A673 (cell line): ENCODE data around the gene TRAPPC2L. TPM values are rescaled to one million over a fixed set of nuclear protein-coding genes. Genes with fewer than 3 reads are reported as not detected.
A peak's percentile ranks its signal among the peaks of the same experiment; 100 is the strongest.
"Not testable (repeated sequence)": the region's sequence is repeated elsewhere in the genome, so short reads cannot be mapped to it uniquely, and the experiment has no call there.

Source experiments
- BruUV-seq: library from RNA; stranded (reverse); fragments of 400-500 nt; replicated peaks from 2 replicates; lab custom pipeline; 2021; lab: Mats Ljungman, UMichigan
- CTCF ChIA-PET: fragments of 300-600 bp; sonication (Branson Sonifier 250); formaldehyde crosslinking; loops from one replicate; lab custom pipeline; 2022; ENCODE audit warnings: antibody characterized with exemption; lab: Charles Lee
- POLR2A ChIA-PET: fragments of 300-600 bp; sonication (Branson Sonifier 250); formaldehyde crosslinking; loops from one replicate; lab custom pipeline; 2022; ENCODE audit warnings: antibody characterized with exemption; ENCODE audit not compliant: low non-redundant PET; lab: Charles Lee
- DNase-seq: peaks from one replicate; pipeline ENCODE4 v3.0.0-alpha.2; 2015; ENCODE audit warnings: low spot score
- H3K27ac ChIP-seq: fragments of 200-600 bp; sonication (generic); 2 replicates; pipeline ENCODE4 v1.5.1; 2016; ENCODE audit warnings: mixed run types, low read depth, mild to moderate bottlenecking, mixed read lengths, antibody characterized with exemption, low read length; ENCODE audit not compliant: poor library complexity, severe bottlenecking
- H3K27me3 ChIP-seq: fragments of 200-600 bp; sonication (generic); replicated peaks from 2 replicates; pipeline ENCODE4 v1.6.1; 2017; ENCODE audit warnings: mixed run types, low read depth, mild to moderate bottlenecking, mixed read lengths, antibody characterized with exemption, low read length; ENCODE audit not compliant: insufficient read depth, poor library complexity
- H3K36me3 ChIP-seq: fragments of 200-600 bp; sonication (generic); 2 replicates; pipeline ENCODE4 v1.6.1; 2016; ENCODE audit warnings: mixed run types, mild to moderate bottlenecking, mixed read lengths, antibody characterized with exemption, low read length; ENCODE audit not compliant: insufficient read depth, poor library complexity, severe bottlenecking
- H3K4me1 ChIP-seq: fragments of 200-600 bp; sonication (generic); 2 replicates; pipeline ENCODE4 v1.6.1; 2017; ENCODE audit warnings: mixed run types, mild to moderate bottlenecking, mixed read lengths, antibody characterized with exemption, low read length; ENCODE audit not compliant: insufficient read depth, poor library complexity, severe bottlenecking
- H3K4me3 ChIP-seq: fragments of 200-600 bp; sonication (generic); 2 replicates; pipeline ENCODE4 v1.5.1; 2016; ENCODE audit warnings: low read depth, mixed run types, mild to moderate bottlenecking, mixed read lengths, low read length; ENCODE audit not compliant: poor library complexity, severe bottlenecking
- H3K9me3 ChIP-seq: fragments of 200-600 bp; sonication (generic); 2 replicates; pipeline ENCODE4 v1.6.1; 2016; ENCODE audit warnings: mixed run types, low read depth, mild to moderate bottlenecking, mixed read lengths, antibody characterized with exemption, low read length; ENCODE audit not compliant: poor library complexity, severe bottlenecking
- CTCF ChIP-seq: fragments of 300-800, 200-600 bp; sonication (generic); conservative IDR thresholded peaks from 2 replicates; pipeline ENCODE4 v1.5.1; 2017; ENCODE audit warnings: low read depth, mild to moderate bottlenecking, antibody characterized with exemption, low read length, moderate library complexity, mixed read lengths
- EZH2 ChIP-seq: fragments of 200-600 bp; sonication (generic); IDR thresholded peaks from 2 replicates; pipeline ENCODE4 v1.6.1; 2017; ENCODE audit warnings: borderline replicate concordance, low read depth, mild to moderate bottlenecking, mixed read lengths, antibody characterized with exemption, low read length; ENCODE audit not compliant: poor library complexity, severe bottlenecking
- intact Hi-C: fragments of 100-400 bp; cut with micrococcal nuclease; formaldehyde crosslinking; loops from one replicate; pipeline ENCODE4 v1.10.0; 2022; ENCODE audit not compliant: unreplicated experiment
- total RNA-seq: library from RNA; stranded (reverse); gene quantifications from 2 replicates; pipeline ENCODE4 v1.2.3, GENCODE V29; 2021

Gene TRAPPC2L
- total RNA-seq, 1 experiment from 2014 or later = 98.6 TPM

- ChIA-PET CTCF (interaction anchor here (0.6 kb wide), 1 partner anchor 83 kb away, joined by 3 read pairs; no protein-coding TSS in a partner anchor), POLR2A (interaction anchor here (0.6 kb wide), 1 partner anchor 11 kb away, joined by 3 read pairs; no protein-coding TSS in a partner anchor)
- TF ChIP-seq CTCF = no peak
- no peak for TF ChIP-seq EZH2
Measured at GRCh38 chr16:88820385-88821025, 36.4 kb upstream of the TRAPPC2L start.

GRCh38 chr16:88821168-88821850, 35.6 kb upstream of the TRAPPC2L start:
- DNase-seq = no peak
- POLR2A ChIA-PET = no interaction called here
- TF ChIP-seq CTCF (no peak), EZH2 (no peak)
- CTCF ChIA-PET = no interaction called here
- H3K4me3 ChIP-seq = no peak overlapping the region
- BruUV-seq = no TSS peak
- no peaks in the 10 kb centered on the region for H3K4me1 ChIP-seq
- H3K36me3 ChIP-seq = no peaks in the 10 kb centered on the region
- peak overlapping the region; percentile 37 for H3K27ac ChIP-seq
- H3K9me3 ChIP-seq = no peaks in the 10 kb centered on the region
- H3K27me3 ChIP-seq = no peaks in the 10 kb centered on the region
- intact Hi-C loops = no loop called here

More at GRCh38 chr16:88820385-88821025, 36.4 kb upstream of the TRAPPC2L start:
- no peak overlapping the region for H3K27ac ChIP-seq
- intact Hi-C loops = no loop called here
- no peak overlapping the region for H3K4me3 ChIP-seq
- H3K4me1 ChIP-seq = no peaks in the 10 kb centered on the region
- BruUV-seq = no TSS peak
- H3K36me3 ChIP-seq = no peaks in the 10 kb centered on the region
- DNase-seq = no peak
- H3K27me3 ChIP-seq = no peaks in the 10 kb centered on the region
- no peaks in the 10 kb centered on the region for H3K9me3 ChIP-seq

- BruUV-seq = no TSS peak
- POLR2A ChIA-PET = no interaction called here
Measured at GRCh38 chr16:88822281-88823040, 34.5 kb upstream of the TRAPPC2L start.

GRCh38 chr16:88823646-88824045, 33.3 kb upstream of the TRAPPC2L start:
- H3K27me3 ChIP-seq, BruUV-seq, H3K4me3 ChIP-seq, H3K9me3 ChIP-seq, DNase-seq, H3K36me3 ChIP-seq, H3K4me1 ChIP-seq, CTCF ChIA-PET, H3K27ac ChIP-seq, intact Hi-C loops, POLR2A ChIA-PET: not testable (repeated sequence)

More at GRCh38 chr16:88822281-88823040, 34.5 kb upstream of the TRAPPC2L start:
- Histone ChIP-seq H3K27me3 (no peaks in the 10 kb centered on the region), H3K4me1 (no peaks in the 10 kb centered on the region), H3K9me3 (no peaks in the 10 kb centered on the region), H3K27ac (no peak overlapping the region), H3K36me3 (no peaks in the 10 kb centered on the region), H3K4me3 (no peak overlapping the region)
- TF ChIP-seq CTCF = no peak
- CTCF ChIA-PET = no interaction called here
- intact Hi-C loops = no loop called here
- DNase-seq = no peak
